GM19455 (cell line): Measurements from ENCODE around the gene FOXO3B.
"Not testable (repeated sequence)": the region's sequence is repeated elsewhere in the genome, so short reads cannot be mapped to it uniquely, and the experiment has no call there.

ENCODE experiments used
- ATAC-seq: cut with Tn5 transposase; IDR thresholded peaks from one replicate; pipeline ENCODE4 v1.9.1; 2021; ENCODE audit not compliant: unreplicated experiment

Gene FOXO3B

DNA sequence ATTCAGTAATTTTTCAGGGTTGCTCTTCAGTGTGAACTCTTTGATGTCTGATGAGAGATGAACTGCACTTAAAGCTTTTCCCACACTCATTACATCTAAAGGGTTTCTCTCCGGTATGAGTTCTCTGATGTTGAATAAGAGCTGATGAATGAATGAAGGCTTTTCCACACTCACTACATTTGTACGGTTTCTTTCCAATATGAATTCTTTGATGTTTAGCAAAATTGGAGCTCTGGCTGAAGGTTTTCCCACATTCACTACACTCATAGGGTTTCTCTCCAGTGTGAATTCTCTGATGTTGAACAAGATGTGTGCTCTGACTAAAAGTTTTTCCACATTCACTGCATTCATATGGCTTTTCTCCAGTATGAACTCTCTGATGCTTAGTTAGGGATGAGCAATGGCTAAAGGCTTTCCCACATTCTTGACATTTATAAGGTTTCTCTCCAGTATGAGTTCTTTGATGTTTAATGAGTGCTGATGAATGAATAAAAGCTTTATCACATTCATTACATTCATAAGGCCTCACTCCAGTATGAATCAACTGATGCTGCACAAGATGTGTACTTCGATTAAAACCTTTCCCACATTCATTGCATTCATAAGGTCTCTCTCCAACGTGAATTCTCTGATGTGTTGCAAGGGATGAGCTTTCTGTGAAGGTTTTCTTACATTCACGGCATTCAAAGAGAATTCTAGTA lies 20.0 kb downstream of the FOXO3B start:
- ATAC-seq = not testable (repeated sequence)

GRCh38 chr17:18650094-18650493 lies 32.0 kb downstream of the FOXO3B start:
- not testable (repeated sequence) for ATAC-seq

DNA sequence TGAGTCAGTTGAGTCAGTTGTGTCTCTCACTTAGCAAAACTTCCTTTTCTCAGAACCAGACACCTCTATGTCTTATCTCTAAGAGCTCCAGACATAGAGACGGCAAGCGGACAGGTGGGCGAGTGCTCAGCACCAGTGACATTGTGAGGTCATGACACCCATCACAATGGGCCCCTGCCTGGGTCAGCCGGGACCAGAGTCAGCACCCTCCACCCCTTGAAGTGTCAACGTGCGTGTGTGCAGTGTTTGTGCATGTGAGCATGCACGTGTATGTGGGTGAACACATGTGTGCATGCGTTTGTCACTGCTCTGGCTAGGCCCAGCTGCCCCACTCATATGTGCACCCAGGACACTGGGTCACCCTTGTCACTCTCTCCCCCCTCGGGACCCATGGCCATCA lies 37.8 kb downstream of the FOXO3B start, which contains the start of gene TBC1D28:
TBC1D28 (minus strand) TSS at position 101 of the 400 bp plus-strand sequence. CDS start 3,039 bp downstream, outside the sequence.
- not testable (repeated sequence) for ATAC-seq

GRCh38 chr17:18643124-18643523 lies 39.0 kb downstream of the FOXO3B start:
- not testable (repeated sequence) for ATAC-seq

- ATAC-seq = not testable (repeated sequence)
These were observed 43.8 kb downstream of the FOXO3B start for GRCh38 chr17:18638357-18638756.

DNA sequence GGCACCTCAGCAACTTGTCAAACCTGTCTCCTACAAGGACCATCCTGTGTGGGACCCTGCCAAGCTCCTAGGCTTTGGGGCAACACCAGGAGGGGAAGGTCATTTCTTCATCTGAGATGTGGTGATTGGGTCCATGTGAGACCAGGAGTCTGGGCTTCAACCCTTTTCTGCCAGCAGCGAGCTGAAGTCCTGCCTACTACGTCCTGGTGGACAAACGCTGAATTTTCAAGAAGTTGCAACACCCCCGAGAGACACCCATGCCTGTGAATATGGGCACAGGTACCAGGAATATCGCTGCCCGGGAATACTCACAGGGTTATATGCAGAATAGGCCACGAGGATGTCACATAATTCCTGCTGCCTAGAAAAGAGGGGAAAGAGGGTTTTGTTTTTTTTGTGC lies 45.9 kb downstream of the FOXO3B start:
- not testable (repeated sequence) for ATAC-seq

GRCh38 chr17:18635773-18636172 lies 46.3 kb downstream of the FOXO3B start:
- ATAC-seq = not testable (repeated sequence)

- not testable (repeated sequence) for ATAC-seq
These were observed 47.4 kb downstream of the FOXO3B start for GRCh38 chr17:18634550-18635263.
